ENCODE data around the gene EXOC3L2. TPM values are rescaled to one million over a fixed set of nuclear protein-coding genes. Genes with fewer than 3 reads are reported as not detected.
"Not testable (repeated sequence)": the region's sequence is repeated elsewhere in the genome, so short reads cannot be mapped to it uniquely, and the experiment has no call there.

Gene EXOC3L2
- total RNA-seq, 1 donor from 2014 or later = 9.0 TPM

- DNase-seq (ENCODE audit: low spot score) = no peak
Observed at GRCh38 chr19:45255611-45256157, 10.5 kb upstream of the EXOC3L2 start.

GRCh38 chr19:45254044-45254531 lies 8.9 kb upstream of the EXOC3L2 start:
- DNase-seq (ENCODE audit: low spot score) = no peak

GRCh38 chr19:45253396-45254027 lies 8.3 kb upstream of the EXOC3L2 start:
- no peak for DNase-seq (ENCODE audit: low spot score)

GRCh38 chr19:45251452-45252354 lies 6.5 kb upstream of the EXOC3L2 start:
- no peak for DNase-seq (ENCODE audit: low spot score)

- no peak for DNase-seq (ENCODE audit: low spot score)
Observed at GRCh38 chr19:45250832-45251451, 5.7 kb upstream of the EXOC3L2 start, which contains the start of gene MARK4. MARK4 (plus strand) TSS chr19:45251271; CDS start chr19:45251589, 318 bp downstream.

- DNase-seq (ENCODE audit: low spot score) = no peak
Observed at GRCh38 chr19:45250216-45250831, 5.1 kb upstream of the EXOC3L2 start.

- no peak for DNase-seq (ENCODE audit: low spot score)
Observed at GRCh38 chr19:45249261-45250033, 4.2 kb upstream of the EXOC3L2 start.

- no peak for DNase-seq (ENCODE audit: low spot score)
Observed at GRCh38 chr19:45247136-45247535, 1.9 kb upstream of the EXOC3L2 start.

- DNase-seq (ENCODE audit: low spot score) = no peak
Observed at GRCh38 chr19:45245826-45246225, 619 bp upstream of the EXOC3L2 start.

GRCh38 chr19:45244133-45244794 lies 943 bp downstream of the EXOC3L2 start:
- no peak for DNase-seq (ENCODE audit: low spot score)

- no peak for DNase-seq (ENCODE audit: low spot score)
Observed at GRCh38 chr19:45243144-45243732, 2.0 kb downstream of the EXOC3L2 start.

- no peak for DNase-seq (ENCODE audit: low spot score)
Observed at GRCh38 chr19:45238556-45238955, 6.7 kb downstream of the EXOC3L2 start.

GRCh38 chr19:45235485-45235884 lies 9.7 kb downstream of the EXOC3L2 start:
- DNase-seq (ENCODE audit: low spot score) = no peak

GRCh38 chr19:45234089-45234869 lies 10.9 kb downstream of the EXOC3L2 start:
- DNase-seq (ENCODE audit: low spot score) = no peak

- DNase-seq (ENCODE audit: low spot score) = no peak
Observed at GRCh38 chr19:45231891-45232290, 13.3 kb downstream of the EXOC3L2 start.

- DNase-seq (ENCODE audit: low spot score) = not testable (repeated sequence)
Observed at GRCh38 chr19:45229056-45229455, 16.2 kb downstream of the EXOC3L2 start.

- no peak for DNase-seq (ENCODE audit: low spot score)
Observed at GRCh38 chr19:45224645-45225044, 20.6 kb downstream of the EXOC3L2 start.

GRCh38 chr19:45223879-45224278 lies 21.3 kb downstream of the EXOC3L2 start:
- DNase-seq (ENCODE audit: low spot score) = no peak

GRCh38 chr19:45222724-45223123 lies 22.5 kb downstream of the EXOC3L2 start:
- DNase-seq (ENCODE audit: low spot score) = no peak

Measured in mucosa of gallbladder (tissue), 1 donor.